DOHH2 (cell line): ENCODE data around the gene ATG4B.

ENCODE experiments used
- H3F3A ChIP-seq: fragments of 200-600 bp; sonication (generic), shearing (Covaris generic); 2 replicates; pipeline ENCODE4 v1.6.0; 2016; ENCODE audit warnings: antibody characterized with exemption, mild to moderate bottlenecking; ENCODE audit not compliant: control insufficient read depth, insufficient read depth
- H3K27ac ChIP-seq: fragments of 200-600 bp; sonication (generic); 2 replicates; pipeline ENCODE4 v1.5.1; 2014; ENCODE audit warnings: low read depth, mild to moderate bottlenecking, low read length, moderate library complexity
- H3K27me3 ChIP-seq: fragments of 200-600 bp; sonication (generic); 2 replicates; pipeline ENCODE4 v1.6.1; 2014; ENCODE audit warnings: mild to moderate bottlenecking, low read length, mixed read lengths; ENCODE audit not compliant: control insufficient read depth
- H3K36me3 ChIP-seq: fragments of 200-600 bp; sonication (generic); 2 replicates; pipeline ENCODE4 v1.6.1; 2014; ENCODE audit warnings: mild to moderate bottlenecking, low read length, moderate library complexity, mixed read lengths; ENCODE audit not compliant: control insufficient read depth
- H3K4me1 ChIP-seq: fragments of 200-600 bp; sonication (generic); 2 replicates; pipeline ENCODE4 v1.6.1; 2014; ENCODE audit warnings: mild to moderate bottlenecking, low read length, mixed read lengths; ENCODE audit not compliant: control insufficient read depth
- H3K4me2 ChIP-seq: fragments of 200-600 bp; sonication (generic); 2 replicates; pipeline ENCODE4 v1.6.0; 2014; ENCODE audit warnings: mild to moderate bottlenecking, low read length, moderate library complexity
- H3K4me3 ChIP-seq: fragments of 200-600 bp; sonication (generic); 2 replicates; pipeline ENCODE4 v1.5.1; 2014; ENCODE audit warnings: mild to moderate bottlenecking, low read length, mixed read lengths
- H3K79me2 ChIP-seq: fragments of 200-600 bp; sonication (generic); 2 replicates; pipeline ENCODE4 v1.6.1; 2014; ENCODE audit warnings: mild to moderate bottlenecking, low read length, mixed read lengths; ENCODE audit not compliant: control insufficient read depth
- H3K9me2 ChIP-seq: fragments of 200-600 bp; sonication (generic); replicated peaks from 2 replicates; pipeline ENCODE4 v1.6.1; 2014; ENCODE audit warnings: mild to moderate bottlenecking, low read length, mixed read lengths; ENCODE audit not compliant: control insufficient read depth
- H3K9me3 ChIP-seq: fragments of 200-600 bp; sonication (generic); 2 replicates; pipeline ENCODE4 v1.6.1; 2014; ENCODE audit warnings: antibody characterized with exemption, low read length, mixed read lengths; ENCODE audit not compliant: control insufficient read depth, insufficient read depth
- H4K20me1 ChIP-seq: fragments of 200-600 bp; sonication (generic); 2 replicates; pipeline ENCODE4 v1.6.0; 2014; ENCODE audit warnings: low read depth, mild to moderate bottlenecking, antibody characterized with exemption, low read length, moderate library complexity; ENCODE audit not compliant: control insufficient read depth, insufficient read depth
- EZH2phosphoT487 ChIP-seq: fragments of 200-600 bp; sonication (generic); IDR thresholded peaks from 2 replicates; pipeline ENCODE4 v1.6.1; 2017; ENCODE audit warnings: borderline replicate concordance, mild to moderate bottlenecking, antibody characterized with exemption, low read length, moderate library complexity, mixed read lengths
- TF ChIP-seq, protein P1 (sequence below): fragments of 200-600 bp; sonication (generic); IDR thresholded peaks from one replicate; pipeline ENCODE4 v1.5.1; 2014; ENCODE audit warnings: antibody characterized with exemption, mild to moderate bottlenecking, low read depth, low read length; ENCODE audit not compliant: poor library complexity, severe bottlenecking

Gene ATG4B

GRCh38 chr2:241649927-241650326, 12.4 kb downstream of the ATG4B start:
- peaks cover 49% of the 10 kb centered on the region for H3K36me3 ChIP-seq
- peaks cover 69% of the 10 kb centered on the region for H3K79me2 ChIP-seq
- no peaks in the 10 kb centered on the region for H3F3A ChIP-seq
- H3K27ac ChIP-seq, result no peak overlapping the region
- H3K4me1 ChIP-seq, result no peaks in the 10 kb centered on the region
- no peaks in the 10 kb centered on the region for H3K9me3 ChIP-seq
- no peaks in the 10 kb centered on the region for H3K27me3 ChIP-seq
- no peak overlapping the region for H3K4me3 ChIP-seq
- H4K20me1 ChIP-seq, result peaks cover 15% of the 10 kb centered on the region; the same call in 1 of the 2 replicates
- TF ChIP-seq EZH2phosphoT487, result no peak
- TF ChIP-seq, protein P1, sequence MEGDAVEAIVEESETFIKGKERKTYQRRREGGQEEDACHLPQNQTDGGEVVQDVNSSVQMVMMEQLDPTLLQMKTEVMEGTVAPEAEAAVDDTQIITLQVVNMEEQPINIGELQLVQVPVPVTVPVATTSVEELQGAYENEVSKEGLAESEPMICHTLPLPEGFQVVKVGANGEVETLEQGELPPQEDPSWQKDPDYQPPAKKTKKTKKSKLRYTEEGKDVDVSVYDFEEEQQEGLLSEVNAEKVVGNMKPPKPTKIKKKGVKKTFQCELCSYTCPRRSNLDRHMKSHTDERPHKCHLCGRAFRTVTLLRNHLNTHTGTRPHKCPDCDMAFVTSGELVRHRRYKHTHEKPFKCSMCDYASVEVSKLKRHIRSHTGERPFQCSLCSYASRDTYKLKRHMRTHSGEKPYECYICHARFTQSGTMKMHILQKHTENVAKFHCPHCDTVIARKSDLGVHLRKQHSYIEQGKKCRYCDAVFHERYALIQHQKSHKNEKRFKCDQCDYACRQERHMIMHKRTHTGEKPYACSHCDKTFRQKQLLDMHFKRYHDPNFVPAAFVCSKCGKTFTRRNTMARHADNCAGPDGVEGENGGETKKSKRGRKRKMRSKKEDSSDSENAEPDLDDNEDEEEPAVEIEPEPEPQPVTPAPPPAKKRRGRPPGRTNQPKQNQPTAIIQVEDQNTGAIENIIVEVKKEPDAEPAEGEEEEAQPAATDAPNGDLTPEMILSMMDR, result no peak
- no peaks in the 10 kb centered on the region for H3K9me2 ChIP-seq
- no peak overlapping the region for H3K4me2 ChIP-seq

DNA sequence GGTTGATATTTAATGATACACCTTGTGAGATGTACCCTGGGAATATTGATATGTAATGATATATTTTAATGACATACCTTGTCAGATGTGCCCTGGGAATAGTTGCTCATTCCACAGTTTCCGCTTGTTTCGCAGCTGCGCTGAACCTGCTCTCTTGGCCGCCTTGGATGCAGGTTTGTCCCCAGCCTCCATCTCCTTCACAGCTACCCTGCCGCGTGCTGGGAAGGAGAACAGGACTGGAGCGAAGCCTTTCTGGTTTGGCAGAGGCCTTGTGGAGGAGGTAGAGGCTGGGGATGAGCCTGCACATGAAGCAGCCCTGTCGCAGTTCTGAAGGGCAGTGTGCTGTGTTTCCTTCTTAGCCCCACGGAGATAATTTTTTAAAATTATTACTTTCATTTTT, 14.6 kb downstream of the ATG4B start:
- Histone ChIP-seq H3K9me3 (no peaks in the 10 kb centered on the region), H3K27ac (no peak overlapping the region), H3K36me3 (peaks cover 52% of the 10 kb centered on the region), H3K4me1 (no peaks in the 10 kb centered on the region), H3K4me2 (no peak overlapping the region), H3F3A (no peaks in the 10 kb centered on the region), H3K27me3 (no peaks in the 10 kb centered on the region), H3K9me2 (no peaks in the 10 kb centered on the region), H4K20me1 (peaks cover 11% of the 10 kb centered on the region; the same call in 1 of the 2 replicates), H3K4me3 (no peak overlapping the region), H3K79me2 (peaks cover 47% of the 10 kb centered on the region)
- TF ChIP-seq, protein P1, result no peak
- TF ChIP-seq EZH2phosphoT487, result no peak

- Histone ChIP-seq H3K4me3 (no peak overlapping the region), H3K27me3 (no peaks in the 10 kb centered on the region), H3K9me2 (no peaks in the 10 kb centered on the region), H4K20me1 (peaks cover 11% of the 10 kb centered on the region; the same call in 1 of the 2 replicates), H3K4me1 (no peaks in the 10 kb centered on the region), H3K79me2 (peaks cover 41% of the 10 kb centered on the region), H3K36me3 (peaks cover 52% of the 10 kb centered on the region), H3K9me3 (no peaks in the 10 kb centered on the region), H3K4me2 (no peak overlapping the region), H3F3A (no peaks in the 10 kb centered on the region), H3K27ac (no peak overlapping the region)
- TF ChIP-seq EZH2phosphoT487, result no peak
- TF ChIP-seq, protein P1, result no peak
These were observed 15.2 kb downstream of the ATG4B start for GRCh38 chr2:241652722-241653121.
